ENCODE results near the gene FAM186B. TPM values are rescaled to one million over a fixed set of nuclear protein-coding genes. Genes with fewer than 3 reads are reported as not detected.

Gene FAM186B
- total and polyA plus RNA-seq, 2 donors (not counting 1 experiment from before 2014, with no cell fraction given), result 0.10 to 0.33 TPM

DNA sequence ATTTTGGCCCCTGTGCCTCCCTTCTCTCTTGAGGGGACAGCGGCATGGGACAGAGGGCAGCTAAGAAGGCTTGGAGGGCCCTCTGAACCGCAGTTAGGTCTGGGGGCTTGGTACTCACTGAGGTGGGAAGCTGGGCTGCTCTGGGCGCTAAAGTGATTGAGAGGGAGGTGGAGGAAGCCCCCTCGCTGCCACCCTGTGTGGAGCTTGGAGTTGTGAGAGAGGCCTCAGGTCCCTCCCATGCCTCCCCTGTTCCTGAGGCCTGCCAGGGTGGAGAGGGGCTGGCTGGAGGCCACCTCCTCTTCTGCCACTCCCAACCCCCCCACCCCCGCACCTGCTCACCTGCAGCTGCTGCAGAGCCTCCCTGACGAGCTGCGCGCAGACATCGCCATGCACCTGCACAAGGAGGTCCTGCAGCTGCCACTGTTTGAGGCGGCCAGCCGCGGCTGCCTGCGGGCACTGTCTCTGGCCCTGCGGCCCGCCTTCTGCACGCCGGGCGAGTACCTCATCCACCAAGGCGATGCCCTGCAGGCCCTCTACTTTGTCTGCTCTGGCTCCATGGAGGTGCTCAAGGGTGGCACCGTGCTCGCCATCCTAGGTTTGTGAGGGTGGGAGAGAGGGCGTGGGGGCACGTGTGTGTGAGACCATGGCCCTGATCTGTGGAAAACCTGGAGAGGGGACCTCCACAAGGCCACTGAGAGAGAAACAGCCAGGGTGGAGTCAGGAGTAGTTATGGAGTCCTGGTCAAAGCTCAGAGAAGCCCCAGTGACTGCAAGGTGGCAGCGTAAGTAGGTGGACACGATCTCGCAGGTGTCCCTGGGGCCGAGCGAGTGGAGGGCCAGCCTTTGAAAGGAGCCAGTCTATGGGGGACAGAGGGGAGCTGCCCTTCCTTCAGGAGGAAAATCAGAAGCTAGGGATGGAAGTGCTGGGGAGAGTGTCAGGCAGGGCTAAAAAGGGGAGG lies 55.4 kb downstream of the FAM186B start:
- H3K4me3 ChIP-seq (replicated peaks in 1 of 4; ENCODE audit: control extremely low read depth in 1 of 4, insufficient read depth in 1 of 4, low read depth in 3 of 4, low read length in 4 of 4), result no peak overlapping the region
- peaks cover 32% of the 10 kb centered on the region for H3K27me3 ChIP-seq (ENCODE audit: control insufficient read depth, insufficient read depth, low read length)

DNA sequence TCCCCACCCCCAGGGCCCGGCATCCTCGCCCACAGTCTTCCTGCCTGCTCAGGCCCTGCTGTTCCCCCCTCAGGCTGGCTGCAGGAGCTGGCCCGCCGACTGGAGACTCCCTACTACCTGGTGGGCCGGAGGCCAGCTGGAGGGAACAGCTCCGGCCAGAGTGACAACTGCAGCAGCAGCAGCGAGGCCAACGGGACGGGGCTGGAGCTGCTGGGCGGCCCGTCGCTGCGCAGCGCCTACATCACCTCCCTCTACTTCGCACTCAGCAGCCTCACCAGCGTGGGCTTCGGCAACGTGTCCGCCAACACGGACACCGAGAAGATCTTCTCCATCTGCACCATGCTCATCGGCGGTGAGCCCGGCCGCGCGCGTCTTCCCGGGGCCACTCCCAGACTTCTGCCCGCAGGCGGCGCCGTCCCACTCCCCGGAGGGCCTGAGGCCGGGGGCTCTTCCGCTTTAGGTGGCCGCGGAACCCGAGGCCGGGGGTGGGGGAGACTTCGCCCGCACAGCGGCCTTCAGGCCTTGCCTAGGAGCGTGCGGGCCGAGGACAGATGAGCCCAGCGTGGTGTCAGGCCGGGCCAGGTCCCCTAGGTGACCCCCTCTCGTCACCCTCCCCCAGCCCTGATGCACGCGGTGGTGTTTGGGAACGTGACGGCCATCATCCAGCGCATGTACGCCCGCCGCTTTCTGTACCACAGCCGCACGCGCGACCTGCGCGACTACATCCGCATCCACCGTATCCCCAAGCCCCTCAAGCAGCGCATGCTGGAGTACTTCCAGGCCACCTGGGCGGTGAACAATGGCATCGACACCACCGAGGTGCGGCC lies 56.4 kb downstream of the FAM186B start:
- Histone ChIP-seq H3K9me3 (ENCODE audit: control insufficient read depth, insufficient read depth, low read depth, low read length) (no peaks in the 10 kb centered on the region), H3K4me1 (ENCODE audit: control insufficient read depth, extremely low read depth, insufficient read depth, low read length) (no peaks in the 10 kb centered on the region), H3K27ac (ENCODE audit: insufficient read depth, low read length) (no peak overlapping the region), H4K20me1 (ENCODE audit: control insufficient read depth, extremely low read depth, insufficient read depth, low read length) (no peaks in the 10 kb centered on the region), H3K79me2 (ENCODE audit: control insufficient read depth, insufficient read depth, low read length) (no peaks in the 10 kb centered on the region), H2AFZ (ENCODE audit: low read length) (peak overlapping the region; percentile 73), H3K4me2 (ENCODE audit: extremely low read depth, insufficient read depth, low read length) (peak overlapping the region; percentile 83), H3K27me3 (ENCODE audit: control insufficient read depth, insufficient read depth, low read length) (peaks cover 32% of the 10 kb centered on the region), H3K36me3 (ENCODE audit: control insufficient read depth, insufficient read depth, low read length) (no peaks in the 10 kb centered on the region), H3K9ac (ENCODE audit: insufficient read depth, low read length) (no peak overlapping the region), H3K4me3 (replicated peaks in 1 of 4; ENCODE audit: control extremely low read depth in 1 of 4, insufficient read depth in 1 of 4, low read depth in 3 of 4, low read length in 4 of 4) (peak overlapping the region in 2 of 4 experiments; percentile 16 to 44)
- peak; percentile 65 for TF ChIP-seq EZH2 (IDR thresholded peaks at IDR 0.05; ENCODE audit: low read length, missing control alignments)
- TF ChIP-seq, protein P1, sequence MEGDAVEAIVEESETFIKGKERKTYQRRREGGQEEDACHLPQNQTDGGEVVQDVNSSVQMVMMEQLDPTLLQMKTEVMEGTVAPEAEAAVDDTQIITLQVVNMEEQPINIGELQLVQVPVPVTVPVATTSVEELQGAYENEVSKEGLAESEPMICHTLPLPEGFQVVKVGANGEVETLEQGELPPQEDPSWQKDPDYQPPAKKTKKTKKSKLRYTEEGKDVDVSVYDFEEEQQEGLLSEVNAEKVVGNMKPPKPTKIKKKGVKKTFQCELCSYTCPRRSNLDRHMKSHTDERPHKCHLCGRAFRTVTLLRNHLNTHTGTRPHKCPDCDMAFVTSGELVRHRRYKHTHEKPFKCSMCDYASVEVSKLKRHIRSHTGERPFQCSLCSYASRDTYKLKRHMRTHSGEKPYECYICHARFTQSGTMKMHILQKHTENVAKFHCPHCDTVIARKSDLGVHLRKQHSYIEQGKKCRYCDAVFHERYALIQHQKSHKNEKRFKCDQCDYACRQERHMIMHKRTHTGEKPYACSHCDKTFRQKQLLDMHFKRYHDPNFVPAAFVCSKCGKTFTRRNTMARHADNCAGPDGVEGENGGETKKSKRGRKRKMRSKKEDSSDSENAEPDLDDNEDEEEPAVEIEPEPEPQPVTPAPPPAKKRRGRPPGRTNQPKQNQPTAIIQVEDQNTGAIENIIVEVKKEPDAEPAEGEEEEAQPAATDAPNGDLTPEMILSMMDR (conservative IDR thresholded peaks at IDR 0.05 in 1 of 2, IDR thresholded peaks at IDR 0.05 in 1 of 2; ENCODE audit: low read depth in 1 of 2, low read length in 2 of 2), result peak; percentile 25 to 34
- DNase-seq (ENCODE audit: low read depth in 2 of 2), result peak; percentile 20 to 28

More for the DNA sequence above, 55.4 kb downstream of the FAM186B start:
- Histone ChIP-seq H3K9me3 (ENCODE audit: control insufficient read depth, insufficient read depth, low read depth, low read length) (no peaks in the 10 kb centered on the region), H3K79me2 (ENCODE audit: control insufficient read depth, insufficient read depth, low read length) (no peaks in the 10 kb centered on the region), H3K36me3 (ENCODE audit: control insufficient read depth, insufficient read depth, low read length) (no peaks in the 10 kb centered on the region), H3K4me2 (ENCODE audit: extremely low read depth, insufficient read depth, low read length) (no peak overlapping the region), H3K4me1 (ENCODE audit: control insufficient read depth, extremely low read depth, insufficient read depth, low read length) (no peaks in the 10 kb centered on the region), H3K27ac (ENCODE audit: insufficient read depth, low read length) (no peak overlapping the region), H4K20me1 (ENCODE audit: control insufficient read depth, extremely low read depth, insufficient read depth, low read length) (no peaks in the 10 kb centered on the region), H3K9ac (ENCODE audit: insufficient read depth, low read length) (no peak overlapping the region), H2AFZ (ENCODE audit: low read length) (no peak overlapping the region)
- DNase-seq (ENCODE audit: low read depth in 2 of 2), result no peak
- TF ChIP-seq EZH2 (IDR thresholded peaks at IDR 0.05; ENCODE audit: low read length, missing control alignments), result no peak
- TF ChIP-seq, protein P1 (conservative IDR thresholded peaks at IDR 0.05 in 1 of 2, IDR thresholded peaks at IDR 0.05 in 1 of 2; ENCODE audit: low read depth in 1 of 2, low read length in 2 of 2), result no peak

DNA sequence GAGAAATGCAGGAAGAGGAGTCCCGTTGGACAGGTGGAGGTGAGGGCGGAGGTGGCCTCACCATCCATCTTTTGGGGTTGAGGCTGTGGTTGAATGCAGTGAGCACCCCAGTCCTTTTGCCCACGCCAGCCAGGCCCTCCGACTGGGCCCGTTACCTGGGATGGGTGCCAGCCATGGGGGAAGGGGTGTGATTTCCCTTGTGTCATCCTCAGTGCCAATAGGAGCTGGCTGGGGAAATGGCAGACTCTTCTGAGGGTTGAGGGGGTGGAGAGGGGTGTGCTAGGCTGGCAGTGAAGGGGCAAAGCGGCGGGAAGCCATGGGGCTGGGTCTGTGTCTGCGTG lies 57.0 kb downstream of the FAM186B start:
- Histone ChIP-seq H4K20me1 (ENCODE audit: control insufficient read depth, extremely low read depth, insufficient read depth, low read length) (no peaks in the 10 kb centered on the region), H3K9me3 (ENCODE audit: control insufficient read depth, insufficient read depth, low read depth, low read length) (no peaks in the 10 kb centered on the region), H3K4me2 (ENCODE audit: extremely low read depth, insufficient read depth, low read length) (peak overlapping the region; percentile 83), H3K27ac (ENCODE audit: insufficient read depth, low read length) (no peak overlapping the region), H3K4me1 (ENCODE audit: control insufficient read depth, extremely low read depth, insufficient read depth, low read length) (no peaks in the 10 kb centered on the region), H3K9ac (ENCODE audit: insufficient read depth, low read length) (no peak overlapping the region), H3K27me3 (ENCODE audit: control insufficient read depth, insufficient read depth, low read length) (peaks cover 32% of the 10 kb centered on the region), H3K79me2 (ENCODE audit: control insufficient read depth, insufficient read depth, low read length) (no peaks in the 10 kb centered on the region), H3K36me3 (ENCODE audit: control insufficient read depth, insufficient read depth, low read length) (no peaks in the 10 kb centered on the region), H2AFZ (ENCODE audit: low read length) (peak overlapping the region; percentile 73), H3K4me3 (replicated peaks in 1 of 4; ENCODE audit: control extremely low read depth in 1 of 4, insufficient read depth in 1 of 4, low read depth in 3 of 4, low read length in 4 of 4) (peak overlapping the region in 1 of 4 experiments; percentile 44)
- no peak for TF ChIP-seq EZH2 (IDR thresholded peaks at IDR 0.05; ENCODE audit: low read length, missing control alignments)
- TF ChIP-seq, protein P1 (conservative IDR thresholded peaks at IDR 0.05 in 1 of 2, IDR thresholded peaks at IDR 0.05 in 1 of 2; ENCODE audit: low read depth in 1 of 2, low read length in 2 of 2), result no peak
- no peak for DNase-seq (ENCODE audit: low read depth in 2 of 2)

Measured in fibroblast of lung (primary cell).